GM19035 (cell line): Measurements from ENCODE around the gene FUT1.
A peak's percentile ranks its signal among the peaks of the same experiment; 100 is the strongest.
"Not testable (repeated sequence)": the region's sequence is repeated elsewhere in the genome, so short reads cannot be mapped to it uniquely, and the experiment has no call there.

Experiments
- ATAC-seq: cut with Tn5 transposase; IDR thresholded peaks from one replicate; pipeline ENCODE4 v1.9.1; 2021; ENCODE audit not compliant: unreplicated experiment

Gene FUT1

GRCh38 chr19:48752496-48753365, at the start of gene FUT1:
TSS of gene FUT1 (minus strand) at chr19:48752641. CDS start at chr19:48751281, 1,360 bp downstream.
- no peak for ATAC-seq

GRCh38 chr19:48799358-48800300, 47.2 kb upstream of the FUT1 start:
- ATAC-seq, result no peak

GRCh38 chr19:48798937-48799336, 46.5 kb upstream of the FUT1 start:
- no peak for ATAC-seq

GRCh38 chr19:48797103-48797502, 44.7 kb upstream of the FUT1 start:
- ATAC-seq, result no peak

GRCh38 chr19:48796298-48797083, 44.0 kb upstream of the FUT1 start:
- no peak for ATAC-seq

GRCh38 chr19:48795685-48796070, 43.2 kb upstream of the FUT1 start:
- ATAC-seq, result no peak

GRCh38 chr19:48795055-48795684, 42.7 kb upstream of the FUT1 start:
- peak; percentile 73 for ATAC-seq

- ATAC-seq, result no peak
Observed at GRCh38 chr19:48794291-48794690, 41.9 kb upstream of the FUT1 start.

GRCh38 chr19:48793271-48793670, 40.8 kb upstream of the FUT1 start:
- no peak for ATAC-seq

- ATAC-seq, result not testable (repeated sequence)
Observed at GRCh38 chr19:48787331-48787730, 34.9 kb upstream of the FUT1 start.

GRCh38 chr19:48786422-48786821, 34.0 kb upstream of the FUT1 start:
- ATAC-seq, result not testable (repeated sequence)

- ATAC-seq, result no peak
Observed at GRCh38 chr19:48784527-48784926, 32.1 kb upstream of the FUT1 start.

GRCh38 chr19:48780631-48781391, 28.4 kb upstream of the FUT1 start:
- no peak for ATAC-seq

- no peak for ATAC-seq
Observed at GRCh38 chr19:48779636-48780035, 27.2 kb upstream of the FUT1 start.

GRCh38 chr19:48777720-48778119, 25.3 kb upstream of the FUT1 start:
- ATAC-seq, result no peak

GRCh38 chr19:48777139-48777538, 24.7 kb upstream of the FUT1 start:
- no peak for ATAC-seq

GRCh38 chr19:48772503-48772953, 20.1 kb upstream of the FUT1 start:
- no peak for ATAC-seq

GRCh38 chr19:48770734-48771472, 18.5 kb upstream of the FUT1 start:
- ATAC-seq, result no peak

GRCh38 chr19:48770266-48770665, 17.8 kb upstream of the FUT1 start:
- no peak for ATAC-seq
